HUES48 (cell line): Measurements from ENCODE around the gene POLR3E.
A peak's percentile ranks its signal among the peaks of the same experiment; 100 is the strongest.

Experiments
- H3K27ac ChIP-seq: one replicate; pipeline ENCODE4 v1.7.0; 2013; ENCODE audit warnings: low read depth, low read length, inconsistent platforms
- H3K27me3 ChIP-seq: 2 replicates; pipeline ENCODE4 v1.6.1; 2013; ENCODE audit warnings: mild to moderate bottlenecking, low read length; ENCODE audit not compliant: control insufficient read depth, insufficient read depth
- H3K36me3 ChIP-seq: 2 replicates; pipeline ENCODE4 v1.6.1; 2013; ENCODE audit warnings: low read length; ENCODE audit not compliant: control insufficient read depth, insufficient read depth
- H3K4me1 ChIP-seq: 2 replicates; pipeline ENCODE4 v1.6.1; 2013; ENCODE audit warnings: mild to moderate bottlenecking, low read length; ENCODE audit not compliant: control insufficient read depth, insufficient read depth
- H3K4me3 ChIP-seq: 2 replicates; pipeline ENCODE4 v1.5.1; 2013; ENCODE audit warnings: mild to moderate bottlenecking, low read depth, low read length
- H3K9ac ChIP-seq: 2 replicates; pipeline ENCODE4 v1.6.1; 2013; ENCODE audit warnings: mild to moderate bottlenecking, low read depth, low read length, moderate library complexity
- H3K9me3 ChIP-seq: 2 replicates; pipeline ENCODE4 v1.6.1; 2013; ENCODE audit warnings: low read length; ENCODE audit not compliant: control insufficient read depth, insufficient read depth

The POLR3E gene, protein sequence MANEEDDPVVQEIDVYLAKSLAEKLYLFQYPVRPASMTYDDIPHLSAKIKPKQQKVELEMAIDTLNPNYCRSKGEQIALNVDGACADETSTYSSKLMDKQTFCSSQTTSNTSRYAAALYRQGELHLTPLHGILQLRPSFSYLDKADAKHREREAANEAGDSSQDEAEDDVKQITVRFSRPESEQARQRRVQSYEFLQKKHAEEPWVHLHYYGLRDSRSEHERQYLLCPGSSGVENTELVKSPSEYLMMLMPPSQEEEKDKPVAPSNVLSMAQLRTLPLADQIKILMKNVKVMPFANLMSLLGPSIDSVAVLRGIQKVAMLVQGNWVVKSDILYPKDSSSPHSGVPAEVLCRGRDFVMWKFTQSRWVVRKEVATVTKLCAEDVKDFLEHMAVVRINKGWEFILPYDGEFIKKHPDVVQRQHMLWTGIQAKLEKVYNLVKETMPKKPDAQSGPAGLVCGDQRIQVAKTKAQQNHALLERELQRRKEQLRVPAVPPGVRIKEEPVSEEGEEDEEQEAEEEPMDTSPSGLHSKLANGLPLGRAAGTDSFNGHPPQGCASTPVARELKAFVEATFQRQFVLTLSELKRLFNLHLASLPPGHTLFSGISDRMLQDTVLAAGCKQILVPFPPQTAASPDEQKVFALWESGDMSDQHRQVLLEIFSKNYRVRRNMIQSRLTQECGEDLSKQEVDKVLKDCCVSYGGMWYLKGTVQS

DNA sequence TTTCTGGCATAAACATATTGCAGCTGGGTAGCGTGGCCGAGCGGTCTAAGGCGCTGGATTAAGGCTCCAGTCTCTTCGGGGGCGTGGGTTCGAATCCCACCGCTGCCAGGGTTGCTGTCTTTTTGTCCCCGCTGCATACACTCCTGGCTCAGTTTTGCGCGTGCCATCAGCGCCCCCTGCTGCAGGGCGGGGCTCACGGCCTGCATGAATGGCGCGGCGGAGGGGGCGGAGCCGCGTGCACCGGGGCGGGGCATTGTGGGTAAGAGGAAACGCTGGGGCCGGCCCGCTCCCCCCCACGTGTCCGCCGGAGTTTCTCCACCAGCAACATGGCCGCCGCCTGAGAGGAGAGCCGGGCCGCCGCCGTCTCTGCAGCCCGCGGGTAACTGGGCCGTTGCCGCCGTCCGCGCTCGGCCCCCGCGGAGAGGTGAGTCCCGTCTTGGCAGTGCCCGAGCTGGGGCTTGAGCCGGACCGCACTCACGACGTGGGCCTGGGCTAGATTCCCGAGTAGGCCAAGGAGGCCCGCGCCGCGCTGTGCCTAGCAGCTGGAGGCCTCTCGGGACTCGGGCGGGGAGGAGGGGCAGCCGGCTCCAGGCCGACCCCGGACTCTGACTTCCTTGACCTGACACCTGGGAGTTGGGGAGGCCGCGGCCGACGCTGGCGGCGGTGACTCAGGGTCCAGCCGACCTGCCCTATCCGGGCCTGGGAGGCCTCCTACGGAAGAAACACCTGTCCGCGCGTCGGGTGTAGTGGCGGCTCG, at the start of gene POLR3E:
POLR3E (plus strand) TSS at position 296 of the 757 bp plus-strand sequence. CDS start 5,560 bp downstream, outside the sequence.
- peak within 1 kb of the TSS; percentile 97 for H3K27ac ChIP-seq
- 0 out of 2 replicates have a peak, but pooled peaks cover 3% of the 10 kb centered on the region for H3K4me1 ChIP-seq
- peaks cover 7% of the 10 kb centered on the region; the same call in 1 of the 2 replicates for H3K36me3 ChIP-seq
- H3K27me3 ChIP-seq: no peaks in the 10 kb centered on the region
- H3K9me3 ChIP-seq: no peaks in the 10 kb centered on the region
- peak within 1 kb of the TSS; percentile 94 for H3K9ac ChIP-seq
- H3K4me3 ChIP-seq: peak within 1 kb of the TSS; percentile 86

DNA sequence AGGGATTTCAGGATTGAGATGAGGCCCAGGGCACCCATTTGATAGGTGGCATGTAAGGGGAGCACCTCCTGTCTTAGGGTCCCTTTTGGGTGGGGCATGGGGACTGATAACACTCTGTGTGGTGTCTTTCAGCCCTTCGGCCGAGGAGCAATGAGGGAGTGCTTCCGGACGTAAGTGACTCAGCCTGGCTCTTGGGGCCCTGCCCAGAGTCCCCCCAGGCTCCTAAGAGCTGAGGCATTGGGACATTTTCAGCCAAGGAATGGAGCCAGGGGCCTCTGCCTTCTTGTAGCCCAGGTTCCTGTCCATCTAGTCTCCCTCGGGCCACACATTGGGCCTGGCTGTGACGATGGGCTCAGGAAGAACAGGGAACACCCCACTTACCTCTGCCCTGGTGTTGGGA, 46.7 kb upstream of the POLR3E start:
- H3K27ac ChIP-seq: no peak overlapping the region
- no peak overlapping the region for H3K9ac ChIP-seq
- H3K36me3 ChIP-seq: peaks cover 38% of the 10 kb centered on the region

DNA sequence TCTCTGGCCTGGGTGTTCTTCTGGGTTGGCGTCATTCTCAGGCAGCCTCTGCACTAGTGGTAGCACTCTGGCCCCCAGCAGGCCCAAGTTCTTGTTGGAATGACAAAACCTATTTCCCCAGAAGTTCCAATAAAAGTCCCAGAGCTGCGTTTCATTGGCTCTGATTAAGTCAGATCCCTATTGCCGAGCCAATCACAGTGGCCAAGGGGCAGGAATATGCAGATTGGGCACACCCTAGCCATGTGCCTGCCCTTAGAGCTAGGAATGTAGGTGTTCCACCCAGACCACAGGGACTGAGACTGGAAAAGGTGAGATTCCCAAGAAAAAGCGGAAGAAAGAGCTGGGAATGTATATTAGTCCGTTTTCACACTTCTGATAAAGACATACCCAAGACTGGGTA, 44.9 kb upstream of the POLR3E start:
- Histone ChIP-seq H3K4me1 (no peaks in the 10 kb centered on the region), H3K4me3 (no peak overlapping the region), H3K9me3 (peaks cover 6% of the 10 kb centered on the region; the same call in 1 of the 2 replicates), H3K36me3 (peaks cover 40% of the 10 kb centered on the region), H3K27me3 (no peaks in the 10 kb centered on the region), H3K27ac (no peak overlapping the region), H3K9ac (no peak overlapping the region)

More for the DNA sequence above, 46.7 kb upstream of the POLR3E start:
- Histone ChIP-seq H3K27me3 (no peaks in the 10 kb centered on the region), H3K4me3 (no peak overlapping the region), H3K4me1 (no peaks in the 10 kb centered on the region), H3K9me3 (peaks cover 5% of the 10 kb centered on the region; the same call in 1 of the 2 replicates)

DNA sequence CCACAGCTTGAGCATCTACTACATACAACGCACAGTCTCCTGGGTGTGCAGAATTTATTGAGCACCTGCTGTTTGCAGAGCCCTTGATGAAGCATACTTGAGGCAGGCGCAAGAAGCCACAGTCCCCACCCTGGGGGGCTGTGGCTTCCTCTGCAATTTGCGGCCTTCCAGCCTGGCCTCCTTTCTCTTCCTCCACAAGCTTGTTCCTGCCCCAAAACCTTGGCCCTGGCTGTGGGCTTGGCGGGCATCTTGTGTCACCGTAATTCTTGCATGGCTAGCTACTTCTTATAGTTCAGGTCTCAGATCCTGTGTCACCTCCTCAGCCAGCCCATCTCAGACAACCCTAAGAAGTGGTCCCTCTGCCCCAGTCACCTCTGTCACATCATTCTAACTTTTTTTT, 43.9 kb upstream of the POLR3E start:
- Histone ChIP-seq H3K27ac (no peak overlapping the region), H3K4me3 (no peak overlapping the region), H3K27me3 (no peaks in the 10 kb centered on the region), H3K36me3 (peaks cover 49% of the 10 kb centered on the region), H3K4me1 (no peaks in the 10 kb centered on the region), H3K9me3 (peaks cover 6% of the 10 kb centered on the region; the same call in 1 of the 2 replicates), H3K9ac (no peak overlapping the region)

DNA sequence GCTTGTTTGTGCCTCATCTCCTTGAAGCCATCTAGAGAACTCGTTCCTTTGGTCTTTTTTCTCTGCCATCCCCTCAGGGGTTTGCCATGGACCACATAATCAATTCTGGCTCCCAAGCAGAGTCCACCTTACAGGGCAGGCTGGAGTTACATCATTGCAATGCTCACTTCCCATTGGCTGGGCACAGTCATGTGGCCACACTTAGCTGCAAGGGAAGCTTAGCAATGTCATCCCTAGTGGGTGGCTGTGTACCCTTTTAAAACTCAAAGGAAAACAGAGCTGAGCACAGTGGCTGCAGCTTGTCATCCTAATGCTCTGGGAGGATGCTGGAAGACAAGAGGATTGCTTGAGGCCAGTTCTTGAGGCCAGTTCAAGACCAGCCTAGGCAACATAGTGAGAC, 41.9 kb upstream of the POLR3E start:
- Histone ChIP-seq H3K9me3 (peaks cover 6% of the 10 kb centered on the region; the same call in 1 of the 2 replicates), H3K4me1 (no peaks in the 10 kb centered on the region), H3K4me3 (no peak overlapping the region), H3K27ac (no peak overlapping the region), H3K9ac (no peak overlapping the region), H3K36me3 (peaks cover 63% of the 10 kb centered on the region), H3K27me3 (no peaks in the 10 kb centered on the region)

DNA sequence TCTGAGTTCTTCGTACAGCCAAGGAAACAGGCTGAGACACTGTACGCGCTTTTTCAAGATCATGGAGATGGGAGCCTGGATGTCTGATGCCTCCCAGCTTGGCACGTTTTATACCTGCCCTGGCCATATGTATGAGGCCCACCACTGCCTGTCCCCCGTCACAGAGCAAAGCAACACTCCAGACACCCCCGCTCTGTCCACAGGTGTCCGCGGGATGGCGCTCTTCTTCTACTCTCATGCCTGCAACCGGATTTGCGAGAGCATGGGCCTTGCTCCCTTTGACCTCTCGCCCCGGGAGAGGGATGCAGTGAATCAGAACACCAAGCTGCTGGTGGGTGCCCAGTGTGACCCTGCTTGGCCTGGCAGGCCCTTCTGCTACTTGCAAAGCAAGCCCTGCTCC, 39.8 kb upstream of the POLR3E start:
- Histone ChIP-seq H3K9me3 (peaks cover 6% of the 10 kb centered on the region; the same call in 1 of the 2 replicates), H3K9ac (no peak overlapping the region), H3K4me1 (no peaks in the 10 kb centered on the region), H3K27me3 (no peaks in the 10 kb centered on the region), H3K4me3 (no peak overlapping the region), H3K36me3 (peaks cover 59% of the 10 kb centered on the region), H3K27ac (no peak overlapping the region)

DNA sequence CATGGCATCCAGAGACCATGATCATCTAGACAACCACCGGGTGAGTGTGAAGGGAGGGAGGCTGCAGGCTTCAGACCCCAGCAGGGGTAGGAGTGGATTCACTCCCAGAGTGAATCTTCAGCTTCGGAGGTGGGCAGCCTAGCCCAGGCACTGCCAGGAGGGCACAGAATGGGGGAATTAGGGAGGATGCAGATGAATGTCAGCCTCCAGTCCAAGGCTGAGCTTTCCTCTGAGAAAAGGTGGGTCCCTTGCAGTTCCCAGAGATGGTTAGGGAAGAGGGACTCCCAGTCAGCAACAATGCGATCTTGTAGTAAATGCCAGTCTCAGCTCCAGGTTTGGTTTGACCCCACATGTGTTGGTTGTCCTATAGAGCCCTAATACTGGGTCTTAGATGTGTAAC, 36.7 kb upstream of the POLR3E start:
- Histone ChIP-seq H3K4me1 (no peaks in the 10 kb centered on the region), H3K4me3 (no peak overlapping the region), H3K27me3 (no peaks in the 10 kb centered on the region), H3K9ac (no peak overlapping the region), H3K9me3 (0 out of 2 replicates have a peak, but pooled peaks cover under 1% of the 10 kb centered on the region), H3K27ac (no peak overlapping the region), H3K36me3 (peaks cover 48% of the 10 kb centered on the region)

DNA sequence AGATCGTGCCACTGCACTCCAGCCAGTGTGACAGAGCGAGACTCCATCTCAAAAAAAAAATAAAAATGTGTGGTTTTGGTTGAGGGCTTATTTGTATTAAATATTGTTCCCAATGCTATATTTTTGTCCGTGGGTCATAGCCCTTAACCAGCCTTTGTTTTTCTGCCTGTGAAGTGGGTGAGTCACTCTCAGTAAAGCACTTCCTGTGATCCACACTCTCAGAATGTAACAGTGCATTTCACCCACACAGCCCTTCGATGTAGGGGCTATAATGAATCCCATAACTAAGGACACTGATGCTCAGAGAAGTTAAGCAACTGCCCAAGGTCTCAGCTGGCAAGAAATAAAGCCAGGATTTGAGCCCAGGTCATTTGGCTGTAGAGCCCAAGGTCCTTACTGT, 34.7 kb upstream of the POLR3E start:
- H3K9ac ChIP-seq: no peak overlapping the region
- H3K4me3 ChIP-seq: no peak overlapping the region
- peaks cover 47% of the 10 kb centered on the region for H3K36me3 ChIP-seq
- no peaks in the 10 kb centered on the region for H3K27me3 ChIP-seq
- H3K27ac ChIP-seq: no peak overlapping the region
- H3K9me3 ChIP-seq: no peaks in the 10 kb centered on the region
- H3K4me1 ChIP-seq: no peaks in the 10 kb centered on the region

DNA sequence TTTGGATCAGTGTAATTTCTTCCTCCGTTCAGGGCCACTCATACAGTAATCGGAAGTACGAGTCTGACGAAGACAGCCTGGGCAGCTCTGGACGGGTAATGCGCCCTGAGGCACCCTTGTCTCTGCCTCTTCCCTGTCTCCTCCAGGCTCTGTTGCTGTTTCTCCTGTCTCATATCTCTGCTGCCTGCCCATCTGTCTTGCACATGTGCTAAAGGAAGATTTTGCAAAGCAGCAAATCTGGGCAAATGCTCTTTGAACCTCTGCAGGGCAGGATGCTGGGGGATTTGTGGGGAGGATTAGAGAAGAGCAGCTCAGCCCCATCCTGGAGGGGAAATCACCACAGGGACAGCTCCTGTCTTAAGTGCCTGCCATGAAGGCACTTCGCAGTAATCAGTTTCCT, 32.4 kb upstream of the POLR3E start:
- no peak overlapping the region for H3K27ac ChIP-seq
- peaks cover 36% of the 10 kb centered on the region for H3K36me3 ChIP-seq
- H3K4me3 ChIP-seq: no peak overlapping the region
- H3K27me3 ChIP-seq: no peaks in the 10 kb centered on the region
- no peak overlapping the region for H3K9ac ChIP-seq
- H3K9me3 ChIP-seq: no peaks in the 10 kb centered on the region
- no peaks in the 10 kb centered on the region for H3K4me1 ChIP-seq

DNA sequence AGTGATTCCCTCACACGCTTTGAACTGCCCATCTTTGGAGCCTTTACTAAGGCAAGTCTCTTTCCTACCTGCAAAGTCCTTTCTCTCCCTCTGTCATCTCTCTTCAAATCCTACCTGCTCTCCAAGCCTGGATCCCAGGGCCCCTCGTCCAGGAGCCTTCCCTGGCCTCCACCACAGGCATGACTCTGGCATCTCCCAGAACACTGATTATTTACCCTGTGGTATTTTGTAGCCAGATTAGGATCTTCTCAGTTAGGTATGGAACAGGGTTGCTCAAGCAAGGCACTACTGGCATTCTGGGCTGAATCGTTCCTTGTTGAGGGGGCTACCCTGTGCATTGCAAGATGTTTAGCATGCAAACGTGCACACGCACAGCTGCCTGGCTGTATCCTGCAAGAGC, 31.9 kb upstream of the POLR3E start:
- Histone ChIP-seq H3K27ac (no peak overlapping the region), H3K27me3 (no peaks in the 10 kb centered on the region), H3K9ac (no peak overlapping the region), H3K4me1 (no peaks in the 10 kb centered on the region), H3K4me3 (no peak overlapping the region), H3K36me3 (peaks cover 32% of the 10 kb centered on the region), H3K9me3 (no peaks in the 10 kb centered on the region)
